NCI-H1694 treated with DMSO at 0.1 percent for 48 hours (cell line): ENCODE results near the gene HSD17B12.
A peak's percentile ranks its signal among the peaks of the same experiment; 100 is the strongest.
"Not testable (repeated sequence)": the region's sequence is repeated elsewhere in the genome, so short reads cannot be mapped to it uniquely, and the experiment has no call there.

Experiments used
- DNase-seq: peaks from one replicate; lab custom pipeline; 2025; lab: John Stamatoyannopoulos, UW

The HSD17B12 gene

GRCh38 chr11:43680521-43681400 is at the start of gene HSD17B12:
HSD17B12 (plus strand) TSS chr11:43680738; CDS start chr11:43680828, 90 bp downstream.
- DNase-seq: peak; percentile 97

- DNase-seq: no peak
Measured at GRCh38 chr11:43631732-43632131, 48.8 kb upstream of the HSD17B12 start.

DNA sequence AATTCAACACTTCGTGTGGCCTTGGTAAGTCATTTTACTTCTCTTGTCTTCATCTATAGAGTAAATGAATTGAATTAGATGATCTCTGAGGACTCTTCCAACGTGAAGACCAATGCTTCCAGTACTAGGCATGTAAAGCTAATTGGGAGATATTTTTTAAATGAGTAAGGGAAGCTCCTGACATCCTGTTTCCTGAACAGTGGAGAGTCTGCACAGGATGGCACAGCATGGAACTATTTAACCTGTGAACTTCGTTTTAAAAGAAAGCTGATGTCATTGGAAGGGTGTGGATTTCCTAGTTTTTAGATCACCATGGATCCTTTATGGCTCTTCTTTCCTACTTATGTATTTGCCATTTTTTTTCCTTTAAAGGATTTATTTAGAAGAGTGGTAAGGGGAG is 48.4 kb upstream of the HSD17B12 start:
- no peak for DNase-seq

DNA sequence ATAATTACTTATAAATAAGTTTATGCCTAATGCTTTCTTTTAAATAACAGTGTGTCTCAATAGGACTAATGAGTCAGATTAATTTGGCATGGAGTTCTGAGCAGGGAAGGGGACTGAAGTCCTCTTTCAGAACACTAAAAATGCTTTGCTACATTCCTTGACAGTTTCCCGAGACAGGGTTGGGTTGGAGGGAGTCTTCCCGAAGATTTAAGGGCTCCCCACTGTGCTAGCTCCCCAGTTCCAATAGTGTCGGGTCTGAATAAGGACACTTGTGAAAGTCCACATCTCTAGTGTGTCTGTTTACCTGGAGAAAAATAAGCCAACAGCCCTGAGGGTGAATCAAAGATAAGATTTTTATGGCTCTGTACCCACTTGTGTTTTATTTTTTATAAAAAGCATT is 41.8 kb upstream of the HSD17B12 start:
- DNase-seq: no peak

GRCh38 chr11:43639224-43639623 is 41.3 kb upstream of the HSD17B12 start:
- no peak for DNase-seq

GRCh38 chr11:43639920-43640319 is 40.6 kb upstream of the HSD17B12 start:
- no peak for DNase-seq

- DNase-seq: peak; percentile 62
Measured at GRCh38 chr11:43643898-43644620, 36.5 kb upstream of the HSD17B12 start.

DNA sequence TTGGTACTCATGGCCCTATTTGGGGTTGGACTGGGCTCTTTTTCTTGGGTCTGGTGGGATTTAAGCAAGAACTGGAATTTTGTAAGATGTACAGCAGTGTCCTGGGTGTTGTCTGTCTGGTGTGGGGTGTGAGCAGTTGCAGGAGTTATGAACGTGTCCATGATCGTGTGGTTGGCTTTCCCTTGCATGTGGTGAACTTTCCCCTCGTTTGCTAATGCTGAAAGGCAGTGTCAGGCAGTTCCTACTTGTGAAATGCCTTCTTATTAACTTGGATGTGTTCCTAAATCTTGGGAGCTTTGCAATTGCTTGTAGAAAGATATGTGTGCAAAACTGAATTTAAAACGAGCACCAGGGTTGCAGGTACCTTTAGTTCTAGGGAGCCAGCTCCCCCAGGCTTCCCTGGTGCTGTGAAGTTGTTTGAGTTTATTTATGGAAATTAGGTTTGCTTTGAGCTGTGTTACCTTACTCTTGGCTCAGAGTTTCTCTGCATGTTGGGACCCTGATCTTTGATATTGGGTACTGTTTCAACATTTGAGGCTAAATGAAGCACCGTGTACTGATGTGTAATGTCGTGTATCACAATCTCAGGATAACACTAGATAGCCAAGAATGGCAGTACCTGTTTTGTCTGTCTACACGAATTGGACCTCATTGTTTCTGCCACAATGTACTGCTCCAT is 35.8 kb upstream of the HSD17B12 start:
- DNase-seq: no peak

- DNase-seq: no peak
Measured at GRCh38 chr11:43646767-43647166, 33.8 kb upstream of the HSD17B12 start.

DNA sequence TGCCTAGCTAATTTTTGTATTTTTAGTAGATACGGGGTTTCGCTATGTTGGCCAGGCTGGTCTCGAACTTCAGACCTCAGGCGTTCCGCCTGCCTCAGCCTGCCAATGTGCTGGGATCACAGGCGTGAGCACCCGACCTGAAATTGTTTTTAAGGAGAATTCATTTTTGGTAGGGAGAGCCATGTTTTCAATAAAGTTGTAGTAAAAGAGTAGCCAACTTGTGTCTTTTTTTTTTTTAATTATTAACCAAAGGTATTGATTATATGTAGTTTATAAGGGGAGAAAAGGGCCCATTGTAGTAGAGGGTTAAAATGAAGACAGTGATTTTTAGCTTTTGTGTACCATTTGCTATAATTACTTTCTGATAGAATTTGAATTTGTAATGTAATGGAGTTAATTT is 31.6 kb upstream of the HSD17B12 start:
- no peak for DNase-seq

- no peak for DNase-seq
Measured at GRCh38 chr11:43649501-43649900, 31.0 kb upstream of the HSD17B12 start.

DNA sequence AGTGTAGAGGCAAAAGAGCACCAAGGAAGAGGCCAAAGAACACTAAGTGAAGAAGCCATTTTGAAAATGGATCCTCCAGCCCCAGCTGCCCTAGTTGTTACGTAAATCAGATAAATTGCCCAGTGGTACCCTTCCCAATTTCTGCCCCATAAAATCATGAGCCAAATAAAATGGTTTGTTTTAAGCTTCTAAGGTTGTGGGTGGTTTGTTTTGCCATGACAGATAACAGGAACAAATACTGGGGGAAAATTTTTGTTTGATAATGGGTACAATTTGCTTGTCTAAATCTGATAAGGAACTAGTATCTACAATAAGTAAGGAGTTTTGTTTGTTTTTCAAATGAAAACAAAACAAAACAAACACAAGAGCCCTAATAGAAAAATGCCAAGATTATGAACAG is 30.6 kb upstream of the HSD17B12 start:
- DNase-seq: no peak

GRCh38 chr11:43663018-43663417 is 17.5 kb upstream of the HSD17B12 start:
- DNase-seq: not testable (repeated sequence)

- no peak for DNase-seq
Measured at GRCh38 chr11:43664295-43664694, 16.2 kb upstream of the HSD17B12 start.

GRCh38 chr11:43671284-43671683 is 9.3 kb upstream of the HSD17B12 start:
- not testable (repeated sequence) for DNase-seq

GRCh38 chr11:43674560-43674959 is 6.0 kb upstream of the HSD17B12 start:
- DNase-seq: no peak

GRCh38 chr11:43676933-43677332 is 3.6 kb upstream of the HSD17B12 start:
- DNase-seq: no peak

DNA sequence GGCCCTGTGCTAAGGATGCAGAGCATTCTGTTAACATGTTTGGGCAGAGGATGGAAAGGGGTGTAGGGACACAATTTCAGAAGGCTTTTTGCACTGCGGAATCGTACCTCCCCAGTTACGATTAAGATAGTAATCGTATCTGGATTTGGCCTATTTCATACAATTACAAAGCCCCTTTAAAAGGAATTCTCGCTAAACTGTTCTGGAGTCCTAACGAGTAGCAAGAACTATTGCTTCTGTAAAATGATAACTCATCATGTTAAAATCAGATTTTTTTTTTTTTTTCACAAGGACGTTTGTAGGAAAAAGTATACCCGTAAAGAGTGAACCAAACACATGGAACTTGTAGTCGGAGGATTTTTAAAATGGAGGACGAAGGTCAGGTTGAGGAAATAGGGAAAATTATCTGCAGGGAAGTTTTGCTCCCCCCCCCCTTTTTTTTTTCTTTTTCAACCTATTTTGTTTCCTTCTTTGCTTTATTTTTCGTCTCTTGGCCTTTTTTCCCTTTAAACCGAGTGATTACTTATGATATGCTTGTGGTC is 934 bp downstream of the HSD17B12 start:
- DNase-seq: no peak

DNA sequence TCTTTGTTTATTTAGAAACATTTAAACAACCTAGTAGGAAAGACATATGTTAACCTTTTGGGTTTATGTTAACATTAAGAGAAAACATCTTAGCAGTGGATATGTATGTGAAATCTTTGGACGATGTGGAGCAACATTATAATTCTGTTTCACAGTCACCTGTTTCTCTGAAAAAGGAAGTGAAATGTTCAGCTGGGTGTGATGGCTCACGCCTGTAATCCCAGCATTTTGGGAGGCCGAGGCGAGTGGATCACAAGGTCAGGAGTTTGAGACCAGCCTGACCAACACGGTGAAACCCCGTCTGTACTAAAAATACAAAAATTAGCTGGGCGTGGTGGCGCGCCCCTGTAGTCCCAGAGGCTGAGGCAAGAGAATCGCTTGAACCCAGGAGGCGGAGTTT is 1.5 kb downstream of the HSD17B12 start:
- DNase-seq: not testable (repeated sequence)

GRCh38 chr11:43685440-43685839 is 4.9 kb downstream of the HSD17B12 start:
- no peak for DNase-seq

DNA sequence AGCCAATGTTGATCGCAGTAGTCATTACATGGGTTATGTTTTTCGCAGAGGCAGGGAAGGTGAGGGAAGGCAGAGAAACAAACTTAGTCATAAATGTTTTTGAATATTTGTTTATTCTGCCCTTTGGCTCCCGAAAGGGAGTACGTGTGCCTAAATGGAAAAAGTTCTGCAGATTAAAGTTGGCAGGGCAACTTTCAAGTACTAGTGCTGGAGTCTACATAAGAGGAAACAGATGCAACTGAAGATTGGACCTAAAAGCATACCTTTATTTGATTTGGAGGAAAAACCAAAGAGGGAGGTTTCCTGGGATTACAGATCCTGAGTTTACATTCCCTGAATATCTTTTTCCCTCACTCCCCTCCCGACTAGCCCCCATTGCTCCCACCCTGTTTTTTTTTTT is 5.7 kb downstream of the HSD17B12 start:
- no peak for DNase-seq

GRCh38 chr11:43687120-43687791 is 6.7 kb downstream of the HSD17B12 start:
- no peak for DNase-seq
